Embryonic facial prominence (tissue), 1 donor: ENCODE results near the gene CFAP52.
"Not testable (repeated sequence)": the region's sequence is repeated elsewhere in the genome, so short reads cannot be mapped to it uniquely, and the experiment has no call there.

ENCODE experiments used
- DNase-seq: peaks from one replicate; pipeline ENCODE4 v3.0.0-alpha.2; 2016; ENCODE audit errors: extremely low spot score

CFAP52 gene

GRCh38 chr17:9571201-9571600 is 5.2 kb upstream of the CFAP52 start:
- DNase-seq, result no peak

GRCh38 chr17:9575381-9576101 is 901 bp upstream of the CFAP52 start, which contains the start of gene STX8:
Gene STX8, minus strand, starts transcription at chr17:9575820. Its CDS starts 12 bp downstream, at chr17:9575808.
- DNase-seq, result peak; percentile 66

GRCh38 chr17:9577373-9577709 is 899 bp downstream of the CFAP52 start:
- DNase-seq, result no peak

- no peak for DNase-seq
These were observed 11.7 kb downstream of the CFAP52 start for GRCh38 chr17:9587969-9588656.

- no peak for DNase-seq
These were observed 17.6 kb downstream of the CFAP52 start for GRCh38 chr17:9594065-9594464.

- DNase-seq, result not testable (repeated sequence)
These were observed 21.2 kb downstream of the CFAP52 start for GRCh38 chr17:9597638-9598037.

GRCh38 chr17:9598661-9599060 is 22.2 kb downstream of the CFAP52 start:
- DNase-seq, result no peak

GRCh38 chr17:9604583-9604982 is 28.1 kb downstream of the CFAP52 start:
- DNase-seq, result not testable (repeated sequence)

GRCh38 chr17:9606453-9606852 is 30.0 kb downstream of the CFAP52 start:
- no peak for DNase-seq

GRCh38 chr17:9607058-9607457 is 30.6 kb downstream of the CFAP52 start:
- not testable (repeated sequence) for DNase-seq

- DNase-seq, result no peak
These were observed 35.1 kb downstream of the CFAP52 start for GRCh38 chr17:9611557-9611956.

GRCh38 chr17:9612006-9612405 is 35.6 kb downstream of the CFAP52 start:
- no peak for DNase-seq

GRCh38 chr17:9615486-9615885 is 39.0 kb downstream of the CFAP52 start:
- no peak for DNase-seq

- DNase-seq, result no peak
These were observed 46.5 kb downstream of the CFAP52 start for GRCh38 chr17:9622961-9623360.

- no peak for DNase-seq
These were observed 52.1 kb downstream of the CFAP52 start for GRCh38 chr17:9628509-9628908.

GRCh38 chr17:9632741-9633140 is 56.3 kb downstream of the CFAP52 start:
- no peak for DNase-seq

GRCh38 chr17:9635340-9635739 is 58.9 kb downstream of the CFAP52 start:
- no peak for DNase-seq

GRCh38 chr17:9636501-9636900 is 60.1 kb downstream of the CFAP52 start:
- no peak for DNase-seq

GRCh38 chr17:9640388-9640787 is 63.9 kb downstream of the CFAP52 start:
- DNase-seq, result not testable (repeated sequence)

- DNase-seq, result no peak
These were observed 67.2 kb downstream of the CFAP52 start for GRCh38 chr17:9643611-9644010.

- no peak for DNase-seq
These were observed 68.7 kb downstream of the CFAP52 start, which contains the start of gene USP43 for GRCh38 chr17:9644910-9645751. Gene USP43, plus strand, starts transcription at chr17:9645517. Its CDS starts 116 bp downstream, at chr17:9645633.

- no peak for DNase-seq
These were observed 69.6 kb downstream of the CFAP52 start for GRCh38 chr17:9645851-9646545.
